ENCODE data around the gene TBC1D26.
"Not testable (repeated sequence)": the region's sequence is repeated elsewhere in the genome, so short reads cannot be mapped to it uniquely, and the experiment has no call there.

Gene TBC1D26

GRCh38 chr17:15783461-15783860 is 51.4 kb downstream of the TBC1D26 start:
- Mint-ChIP-seq H3K4me3 (no peak overlapping the region), H3K27ac (no peak overlapping the region), H3K36me3 (peaks cover 12% of the 10 kb centered on the region), H3K9me3 (peaks cover 9% of the 10 kb centered on the region), H3K4me1 (peaks cover 10% of the 10 kb centered on the region), H3K27me3 (peaks cover 43% of the 10 kb centered on the region)

- Mint-ChIP-seq H3K36me3 (peaks cover 12% of the 10 kb centered on the region), H3K27me3 (peaks cover 43% of the 10 kb centered on the region)
- H3K9me3 Mint-ChIP-seq, H3K27ac Mint-ChIP-seq, H3K4me3 Mint-ChIP-seq, H3K4me1 Mint-ChIP-seq: not testable (repeated sequence)
Measured at GRCh38 chr17:15784351-15784750, 52.3 kb downstream of the TBC1D26 start.

- peaks cover 25% of the 10 kb centered on the region for H3K27me3 Mint-ChIP-seq
- H3K36me3 Mint-ChIP-seq, H3K4me3 Mint-ChIP-seq, H3K27ac Mint-ChIP-seq, H3K4me1 Mint-ChIP-seq, H3K9me3 Mint-ChIP-seq: not testable (repeated sequence)
Measured at GRCh38 chr17:15787363-15788075, 55.4 kb downstream of the TBC1D26 start.

DNA sequence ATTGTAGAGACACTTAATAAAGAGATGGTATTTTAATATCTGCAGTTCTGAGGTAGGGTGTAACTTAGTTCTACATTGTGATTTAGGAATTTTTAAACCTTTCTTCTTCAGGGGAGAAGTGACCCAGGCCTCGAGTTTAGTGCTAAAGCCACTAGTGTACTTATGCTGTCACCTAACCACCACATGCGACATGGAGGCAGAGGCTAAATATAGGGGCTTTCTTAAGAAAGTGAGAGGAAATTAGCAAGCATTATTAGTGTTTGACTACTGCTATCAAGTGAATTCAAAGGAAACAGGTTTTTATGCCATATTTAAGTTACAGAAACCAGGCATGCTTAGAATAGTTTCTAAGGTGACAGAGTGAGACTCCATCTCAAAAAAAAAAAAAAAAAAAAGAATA is 56.3 kb downstream of the TBC1D26 start:
- not testable (repeated sequence) for H3K27ac Mint-ChIP-seq, H3K36me3 Mint-ChIP-seq, H3K4me3 Mint-ChIP-seq, H3K4me1 Mint-ChIP-seq, H3K9me3 Mint-ChIP-seq
- peaks cover 21% of the 10 kb centered on the region for H3K27me3 Mint-ChIP-seq
